ENCODE data around the gene G2E3. TPM values are rescaled to one million over a fixed set of nuclear protein-coding genes. Genes with fewer than 3 reads are reported as not detected.

Gene G2E3
- total and polyA plus RNA-seq, 2 of the 13 experiments (the other 11 are each of a cell fraction or from before 2014, with no cell fraction given), result 22.8 to 63.0 TPM

DNA sequence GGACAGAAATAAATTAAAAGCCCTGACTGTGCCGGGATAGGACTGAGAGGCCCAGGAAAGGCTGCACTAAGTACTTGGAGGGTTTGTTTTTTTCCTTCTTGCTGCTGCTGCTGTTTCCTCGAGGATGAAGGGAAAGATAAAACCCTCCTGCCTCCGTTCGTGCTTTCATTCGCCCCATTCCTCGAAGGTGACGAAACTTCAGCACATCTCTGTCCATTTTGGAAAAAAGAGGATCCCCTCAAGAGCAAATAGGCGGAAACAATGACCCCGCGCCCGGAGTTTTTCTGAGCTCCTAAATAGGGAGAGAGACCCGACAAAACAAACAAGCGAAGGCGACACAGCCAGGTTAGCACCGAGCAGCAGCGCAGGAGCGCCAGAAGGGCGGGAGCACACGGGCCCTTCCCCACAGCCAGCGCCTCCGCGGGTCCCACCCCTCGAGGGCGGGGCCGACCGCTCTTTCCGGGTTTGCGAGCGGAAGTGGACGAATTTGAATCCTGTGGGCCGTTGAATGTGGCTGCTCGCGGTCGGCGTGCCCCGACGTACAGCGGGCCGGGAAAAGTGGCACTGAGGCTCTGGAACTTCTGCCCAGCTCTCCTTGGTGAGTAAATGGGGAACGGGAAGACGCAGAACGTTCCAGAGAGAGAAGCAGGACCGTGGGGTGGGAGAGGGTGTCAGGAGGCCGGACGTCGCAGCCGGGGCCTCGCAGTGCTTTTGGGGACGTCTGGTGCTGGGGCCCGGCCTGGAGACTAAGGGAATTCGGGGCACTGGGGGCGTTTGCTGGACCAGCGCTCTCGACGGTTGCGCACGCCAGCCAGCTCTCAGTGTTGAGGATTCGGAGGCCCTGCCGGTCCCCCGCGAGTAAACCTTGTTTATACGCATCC is at the start of gene G2E3 (continued):
- TF ChIP-seq ZMYM2 (CRISPR knock-in tag; IDR thresholded peaks at IDR 0.05), result peak; percentile 100
- TF ChIP-seq, protein P1, sequence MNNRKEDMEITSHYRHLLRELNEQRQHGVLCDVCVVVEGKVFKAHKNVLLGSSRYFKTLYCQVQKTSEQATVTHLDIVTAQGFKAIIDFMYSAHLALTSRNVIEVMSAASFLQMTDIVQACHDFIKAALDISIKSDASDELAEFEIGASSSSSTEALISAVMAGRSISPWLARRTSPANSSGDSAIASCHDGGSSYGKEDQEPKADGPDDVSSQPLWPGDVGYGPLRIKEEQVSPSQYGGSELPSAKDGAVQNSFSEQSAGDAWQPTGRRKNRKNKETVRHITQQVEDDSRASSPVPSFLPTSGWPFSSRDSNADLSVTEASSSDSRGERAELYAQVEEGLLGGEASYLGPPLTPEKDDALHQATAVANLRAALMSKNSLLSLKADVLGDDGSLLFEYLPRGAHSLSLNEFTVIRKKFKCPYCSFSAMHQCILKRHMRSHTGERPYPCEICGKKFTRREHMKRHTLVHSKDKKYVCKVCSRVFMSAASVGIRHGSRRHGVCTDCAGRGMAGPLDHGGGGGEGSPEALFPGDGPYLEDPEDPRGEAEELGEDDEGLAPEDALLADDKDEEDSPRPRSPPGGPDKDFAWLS (CRISPR knock-in tag; IDR thresholded peaks at IDR 0.05; ENCODE audit: borderline replicate concordance), result peak; percentile 22; the same call in 1 of the 2 replicates
- TF ChIP-seq ZFY (CRISPR knock-in tag; IDR thresholded peaks at IDR 0.05), result peak; percentile 99
- TF ChIP-seq ZNF468 (CRISPR knock-in tag; IDR thresholded peaks at IDR 0.05), result no peak
- TF ChIP-seq, protein P2, sequence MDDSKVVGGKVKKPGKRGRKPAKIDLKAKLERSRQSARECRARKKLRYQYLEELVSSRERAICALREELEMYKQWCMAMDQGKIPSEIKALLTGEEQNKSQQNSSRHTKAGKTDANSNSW (CRISPR knock-in tag; IDR thresholded peaks at IDR 0.05; ENCODE audit: borderline replicate concordance), result 0 out of 2 replicates have a peak, but pooled peaks have one; percentile 17
- peak; percentile 99 for TF ChIP-seq NRL (CRISPR knock-in tag; IDR thresholded peaks at IDR 0.05; ENCODE audit: borderline replicate concordance)
- TF ChIP-seq PCBP2 (optimal IDR thresholded peaks at IDR 0.05; ENCODE audit: low read depth, low read length, poor library complexity, severe bottlenecking), result peak; percentile 73
- TF ChIP-seq, protein P3, sequence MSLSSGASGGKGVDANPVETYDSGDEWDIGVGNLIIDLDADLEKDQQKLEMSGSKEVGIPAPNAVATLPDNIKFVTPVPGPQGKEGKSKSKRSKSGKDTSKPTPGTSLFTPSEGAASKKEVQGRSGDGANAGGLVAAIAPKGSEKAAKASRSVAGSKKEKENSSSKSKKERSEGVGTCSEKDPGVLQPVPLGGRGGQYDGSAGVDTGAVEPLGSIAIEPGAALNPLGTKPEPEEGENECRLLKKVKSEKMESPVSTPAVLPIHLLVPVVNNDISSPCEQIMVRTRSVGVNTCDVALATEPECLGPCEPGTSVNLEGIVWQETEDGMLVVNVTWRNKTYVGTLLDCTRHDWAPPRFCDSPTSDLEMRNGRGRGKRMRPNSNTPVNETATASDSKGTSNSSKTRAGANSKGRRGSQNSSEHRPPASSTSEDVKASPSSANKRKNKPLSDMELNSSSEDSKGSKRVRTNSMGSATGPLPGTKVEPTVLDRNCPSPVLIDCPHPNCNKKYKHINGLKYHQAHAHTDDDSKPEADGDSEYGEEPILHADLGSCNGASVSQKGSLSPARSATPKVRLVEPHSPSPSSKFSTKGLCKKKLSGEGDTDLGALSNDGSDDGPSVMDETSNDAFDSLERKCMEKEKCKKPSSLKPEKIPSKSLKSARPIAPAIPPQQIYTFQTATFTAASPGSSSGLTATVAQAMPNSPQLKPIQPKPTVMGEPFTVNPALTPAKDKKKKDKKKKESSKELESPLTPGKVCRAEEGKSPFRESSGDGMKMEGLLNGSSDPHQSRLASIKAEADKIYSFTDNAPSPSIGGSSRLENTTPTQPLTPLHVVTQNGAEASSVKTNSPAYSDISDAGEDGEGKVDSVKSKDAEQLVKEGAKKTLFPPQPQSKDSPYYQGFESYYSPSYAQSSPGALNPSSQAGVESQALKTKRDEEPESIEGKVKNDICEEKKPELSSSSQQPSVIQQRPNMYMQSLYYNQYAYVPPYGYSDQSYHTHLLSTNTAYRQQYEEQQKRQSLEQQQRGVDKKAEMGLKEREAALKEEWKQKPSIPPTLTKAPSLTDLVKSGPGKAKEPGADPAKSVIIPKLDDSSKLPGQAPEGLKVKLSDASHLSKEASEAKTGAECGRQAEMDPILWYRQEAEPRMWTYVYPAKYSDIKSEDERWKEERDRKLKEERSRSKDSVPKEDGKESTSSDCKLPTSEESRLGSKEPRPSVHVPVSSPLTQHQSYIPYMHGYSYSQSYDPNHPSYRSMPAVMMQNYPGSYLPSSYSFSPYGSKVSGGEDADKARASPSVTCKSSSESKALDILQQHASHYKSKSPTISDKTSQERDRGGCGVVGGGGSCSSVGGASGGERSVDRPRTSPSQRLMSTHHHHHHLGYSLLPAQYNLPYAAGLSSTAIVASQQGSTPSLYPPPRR (CRISPR knock-in tag; IDR thresholded peaks at IDR 0.05; ENCODE audit: borderline replicate concordance), result peak; percentile 70
- no peak for TF ChIP-seq NBN (conservative IDR thresholded peaks at IDR 0.05)
- TF ChIP-seq HNRNPLL (IDR thresholded peaks at IDR 0.05; ENCODE audit: low read depth, low read length, poor library complexity, severe bottlenecking), result peak; percentile 94
- TF ChIP-seq ZNF460 (CRISPR knock-in tag; IDR thresholded peaks at IDR 0.05; ENCODE audit: borderline replicate concordance), result peak; percentile 77; the same call in 1 of the 2 replicates
- peak; percentile 97; the same call in 1 of the 2 replicates for TF ChIP-seq ZNF788 (CRISPR knock-in tag; IDR thresholded peaks at IDR 0.05; ENCODE audit: borderline replicate concordance)
- TF ChIP-seq GFI1 (CRISPR knock-in tag; IDR thresholded peaks at IDR 0.05; ENCODE audit: borderline replicate concordance), result peak; percentile 89; the same call in 1 of the 2 replicates
- peak; percentile 97 for TF ChIP-seq ZFP41 (CRISPR knock-in tag; IDR thresholded peaks at IDR 0.05; ENCODE audit: borderline replicate concordance)
- TF ChIP-seq, protein P4, sequence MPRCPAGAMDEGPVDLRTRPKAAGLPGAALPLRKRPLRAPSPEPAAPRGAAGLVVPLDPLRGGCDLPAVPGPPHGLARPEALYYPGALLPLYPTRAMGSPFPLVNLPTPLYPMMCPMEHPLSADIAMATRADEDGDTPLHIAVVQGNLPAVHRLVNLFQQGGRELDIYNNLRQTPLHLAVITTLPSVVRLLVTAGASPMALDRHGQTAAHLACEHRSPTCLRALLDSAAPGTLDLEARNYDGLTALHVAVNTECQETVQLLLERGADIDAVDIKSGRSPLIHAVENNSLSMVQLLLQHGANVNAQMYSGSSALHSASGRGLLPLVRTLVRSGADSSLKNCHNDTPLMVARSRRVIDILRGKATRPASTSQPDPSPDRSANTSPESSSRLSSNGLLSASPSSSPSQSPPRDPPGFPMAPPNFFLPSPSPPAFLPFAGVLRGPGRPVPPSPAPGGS (CRISPR knock-in tag; IDR thresholded peaks at IDR 0.05), result peak; percentile 99
- TF ChIP-seq, protein P5, sequence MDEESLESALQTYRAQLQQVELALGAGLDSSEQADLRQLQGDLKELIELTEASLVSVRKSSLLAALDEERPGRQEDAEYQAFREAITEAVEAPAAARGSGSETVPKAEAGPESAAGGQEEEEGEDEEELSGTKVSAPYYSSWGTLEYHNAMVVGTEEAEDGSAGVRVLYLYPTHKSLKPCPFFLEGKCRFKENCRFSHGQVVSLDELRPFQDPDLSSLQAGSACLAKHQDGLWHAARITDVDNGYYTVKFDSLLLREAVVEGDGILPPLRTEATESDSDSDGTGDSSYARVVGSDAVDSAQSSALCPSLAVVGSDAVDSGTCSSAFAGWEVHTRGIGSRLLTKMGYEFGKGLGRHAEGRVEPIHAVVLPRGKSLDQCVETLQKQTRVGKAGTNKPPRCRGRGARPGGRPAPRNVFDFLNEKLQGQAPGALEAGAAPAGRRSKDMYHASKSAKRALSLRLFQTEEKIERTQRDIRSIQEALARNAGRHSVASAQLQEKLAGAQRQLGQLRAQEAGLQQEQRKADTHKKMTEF (CRISPR knock-in tag; IDR thresholded peaks at IDR 0.05), result peak; percentile 99
